Parietal lobe (tissue), 1 donor: ENCODE data around the gene DCUN1D5. TPM values are rescaled to one million over a fixed set of nuclear protein-coding genes. Genes with fewer than 3 reads are reported as not detected.

Experiments
- total RNA-seq: library from RNA; depleted of rRNA; stranded (reverse); fragments of >200 nt; gene quantifications from one replicate; pipeline ENCODE4 v1.2.3, GENCODE V29; 2014

The DCUN1D5 gene
- 44.1 TPM for total RNA-seq

GRCh38 chr11:103091801-103092524 lies at the start of gene DCUN1D5:
Gene DCUN1D5, minus strand, starts transcription at chr11:103092160. Its CDS starts 288 bp downstream, at chr11:103091872.

GRCh38 chr11:103108933-103109817 lies 17.2 kb upstream of the DCUN1D5 start, which contains the start of gene DYNC2H1:
Gene DYNC2H1, plus strand, starts transcription at chr11:103109426. Its CDS starts 149 bp downstream, at chr11:103109575.

Other genes with a start within 250 kb of the DCUN1D5 start
- not detected for gene MMP3, start 248.6 kb downstream of the DCUN1D5 start, total RNA-seq
- not detected for gene MMP12, start 217.2 kb downstream of the DCUN1D5 start, total RNA-seq
- not detected for gene MMP13, start 136.4 kb downstream of the DCUN1D5 start, total RNA-seq
- 87.3 TPM for gene DYNC2H1, start 17.3 kb upstream of the DCUN1D5 start, total RNA-seq